B cell (primary cell): ENCODE measurements around the gene PRRC2B.

ENCODE experiments used
- CTCF ChIP-seq: fragments of 200-600 bp; IDR thresholded peaks from one replicate; pipeline ENCODE4 v1.8.0; 2022; ENCODE audit warnings: antibody characterized with exemption, mild to moderate bottlenecking
- EZH2 ChIP-seq: IDR thresholded peaks from 2 replicates; pipeline ENCODE4 v1.6.1; 2012; ENCODE audit warnings: borderline replicate concordance, low read depth, mild to moderate bottlenecking, moderate library complexity, low read length; ENCODE audit not compliant: insufficient read depth, poor library complexity, severe bottlenecking

GRCh38 chr9:131481441-131482342 lies 87.8 kb downstream of the PRRC2B start:
- TF ChIP-seq CTCF (no peak), EZH2 (no peak)
